ENCODE measurements around the gene ANKRD18B.
"Not testable (repeated sequence)": the region's sequence is repeated elsewhere in the genome, so short reads cannot be mapped to it uniquely, and the experiment has no call there.

ANKRD18B gene

DNA sequence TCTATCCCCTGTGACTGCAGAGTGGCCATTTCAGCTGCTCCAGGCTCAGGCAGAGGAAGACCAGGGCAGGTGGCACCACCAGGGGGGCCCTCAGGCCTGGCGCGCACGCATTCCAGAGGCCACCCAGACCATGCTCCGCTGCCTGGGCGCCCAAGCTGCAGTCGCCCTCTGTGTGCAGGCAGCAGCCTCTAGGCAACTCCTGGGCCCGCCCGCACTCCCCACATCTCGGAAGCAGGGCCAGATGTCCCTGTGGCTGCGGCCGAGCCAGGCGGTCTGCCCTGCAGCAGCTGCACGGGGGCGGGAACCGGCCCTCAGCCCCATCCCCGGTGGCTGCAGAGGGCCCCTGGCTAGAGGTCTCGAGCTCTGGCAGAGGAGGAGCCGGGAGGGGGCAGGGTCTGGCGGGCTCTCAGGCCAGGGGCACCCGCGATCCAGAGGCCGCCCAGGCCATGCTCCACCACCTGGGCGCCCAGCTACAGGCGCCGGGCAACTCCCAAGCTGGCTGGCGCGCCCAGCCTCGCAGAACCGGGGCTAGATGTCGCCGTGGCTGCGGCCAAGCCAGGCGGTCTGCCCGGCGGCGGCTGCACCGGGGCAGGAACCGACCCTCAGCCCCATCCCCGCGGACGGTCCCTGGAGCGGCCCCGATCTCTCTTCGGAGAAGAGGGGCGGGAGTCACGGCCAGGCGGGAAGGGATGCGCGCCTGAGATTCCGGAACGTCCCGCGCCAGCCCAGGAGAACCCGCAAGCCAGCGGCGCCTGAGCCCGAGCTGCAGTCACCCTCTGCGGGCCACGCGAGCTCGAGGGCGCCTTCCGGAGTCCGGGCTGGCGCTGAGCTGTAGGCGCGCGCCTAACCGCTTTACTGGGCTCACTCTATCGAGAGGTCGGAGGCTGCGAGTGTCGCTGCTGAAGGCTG, at the start of gene ANKRD18B:
TSS of gene ANKRD18B (plus strand) at position 855 of the 909 bp plus-strand sequence. CDS start 239 bp downstream, outside the sequence.
- peak; percentile 9 for DNase-seq (ENCODE audit: low read depth)

DNA sequence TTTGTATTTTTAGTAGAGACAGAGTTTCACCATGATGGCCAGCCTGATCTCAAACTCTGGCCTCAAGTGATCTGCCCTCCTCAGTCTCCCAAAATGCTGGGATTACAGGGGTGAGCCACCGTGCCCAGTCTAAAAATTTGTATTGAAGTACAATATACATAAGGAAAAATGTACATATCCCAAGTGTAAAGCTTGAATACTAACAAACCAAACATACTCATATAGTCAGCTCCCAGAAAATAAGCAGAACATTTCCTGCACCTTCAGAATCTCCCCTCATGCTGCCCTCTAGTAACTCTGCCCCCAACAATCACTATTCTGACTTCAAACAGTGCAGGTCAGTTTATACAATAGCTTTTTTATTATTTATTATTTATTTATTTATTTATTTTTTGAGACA, 48.7 kb upstream of the ANKRD18B start:
- DNase-seq (ENCODE audit: low read depth): no peak

DNA sequence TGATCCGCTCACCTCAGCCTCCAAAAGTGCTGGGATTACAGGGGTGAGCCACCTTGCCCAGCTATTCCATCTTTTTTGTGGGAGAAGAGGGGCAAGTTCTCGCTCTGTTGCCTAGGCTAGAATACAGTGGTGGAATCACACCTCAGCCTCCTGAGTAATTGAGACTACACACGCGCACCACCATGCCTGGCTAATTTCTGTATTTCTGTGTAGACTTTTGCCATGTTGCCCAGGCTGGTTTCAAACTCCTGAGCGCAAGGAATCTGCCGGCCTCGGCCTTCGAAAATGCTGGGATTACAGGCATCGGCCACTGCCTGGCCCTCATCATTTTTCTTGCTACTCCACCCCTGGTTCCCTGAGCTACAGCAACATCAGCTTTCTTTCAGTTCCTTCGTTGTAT, 47.5 kb upstream of the ANKRD18B start:
- DNase-seq (ENCODE audit: low read depth): no peak

- DNase-seq (ENCODE audit: low read depth): no peak
Observed at GRCh38 chr9:33480106-33480505, 43.9 kb upstream of the ANKRD18B start.

- no peak for DNase-seq (ENCODE audit: low read depth)
Observed at GRCh38 chr9:33480976-33481375, 43.1 kb upstream of the ANKRD18B start.

DNA sequence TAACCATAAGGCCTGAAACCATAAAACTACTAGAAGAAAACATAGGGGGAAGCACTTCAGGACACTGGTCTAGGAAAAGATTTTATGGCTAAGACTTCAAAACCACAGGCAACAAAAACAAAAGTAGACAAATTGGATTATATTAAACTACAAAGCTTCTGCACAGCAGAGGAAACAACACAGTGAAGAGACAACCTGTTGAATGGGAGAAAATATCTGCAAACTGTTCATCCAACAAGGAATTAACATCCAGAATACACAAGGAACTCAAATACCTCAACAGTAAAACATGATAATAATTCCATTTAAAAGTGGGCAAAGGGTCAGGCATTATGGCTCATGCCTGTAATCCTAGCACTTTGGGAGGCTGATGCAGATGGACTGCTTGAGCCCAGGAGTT, 38.7 kb upstream of the ANKRD18B start:
- DNase-seq (ENCODE audit: low read depth): not testable (repeated sequence)

DNA sequence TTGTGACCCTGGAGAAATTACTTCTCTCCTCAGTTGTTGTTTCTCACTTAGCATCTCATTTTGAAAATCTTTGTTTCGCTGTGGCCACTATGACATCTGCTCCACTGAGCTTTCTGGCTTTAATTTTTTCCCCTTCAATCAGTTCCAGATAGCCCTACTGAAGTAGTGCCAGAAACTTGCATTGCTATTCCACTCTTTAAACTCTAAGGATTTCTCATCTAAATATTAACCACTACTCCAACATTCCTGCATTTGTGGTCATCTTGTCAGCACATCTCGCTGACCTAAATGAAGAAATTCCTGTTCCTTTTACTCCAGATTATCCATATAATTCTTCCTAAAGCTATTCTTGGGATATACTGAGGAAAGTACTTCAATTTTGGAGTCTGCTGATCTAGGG, 35.0 kb upstream of the ANKRD18B start:
- peak; percentile 42 for DNase-seq (ENCODE audit: low read depth)

GRCh38 chr9:33493819-33494218, 30.2 kb upstream of the ANKRD18B start:
- not testable (repeated sequence) for DNase-seq (ENCODE audit: low read depth)

DNA sequence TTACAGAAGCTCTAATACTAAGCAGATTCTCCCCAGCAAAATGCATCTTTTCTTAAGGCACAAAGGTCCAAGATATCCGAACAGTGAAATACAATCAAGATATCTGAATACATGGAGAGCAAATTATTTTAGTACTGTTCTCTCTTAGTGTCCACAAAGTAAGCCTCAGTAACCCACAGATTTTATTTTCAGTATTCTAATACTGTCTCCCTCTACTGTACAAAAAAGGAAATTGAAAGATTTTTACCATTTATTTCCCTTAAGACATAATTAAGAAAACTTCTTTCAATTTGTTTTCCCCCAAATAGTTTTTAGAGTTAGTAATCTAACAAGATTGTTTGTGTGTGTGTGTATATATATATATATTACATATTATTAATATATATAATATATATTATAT, 25.7 kb upstream of the ANKRD18B start:
- DNase-seq (ENCODE audit: low read depth): no peak

- peak; percentile 91 for DNase-seq (ENCODE audit: low read depth)
Observed at GRCh38 chr9:33506626-33507370, 17.3 kb upstream of the ANKRD18B start.

DNA sequence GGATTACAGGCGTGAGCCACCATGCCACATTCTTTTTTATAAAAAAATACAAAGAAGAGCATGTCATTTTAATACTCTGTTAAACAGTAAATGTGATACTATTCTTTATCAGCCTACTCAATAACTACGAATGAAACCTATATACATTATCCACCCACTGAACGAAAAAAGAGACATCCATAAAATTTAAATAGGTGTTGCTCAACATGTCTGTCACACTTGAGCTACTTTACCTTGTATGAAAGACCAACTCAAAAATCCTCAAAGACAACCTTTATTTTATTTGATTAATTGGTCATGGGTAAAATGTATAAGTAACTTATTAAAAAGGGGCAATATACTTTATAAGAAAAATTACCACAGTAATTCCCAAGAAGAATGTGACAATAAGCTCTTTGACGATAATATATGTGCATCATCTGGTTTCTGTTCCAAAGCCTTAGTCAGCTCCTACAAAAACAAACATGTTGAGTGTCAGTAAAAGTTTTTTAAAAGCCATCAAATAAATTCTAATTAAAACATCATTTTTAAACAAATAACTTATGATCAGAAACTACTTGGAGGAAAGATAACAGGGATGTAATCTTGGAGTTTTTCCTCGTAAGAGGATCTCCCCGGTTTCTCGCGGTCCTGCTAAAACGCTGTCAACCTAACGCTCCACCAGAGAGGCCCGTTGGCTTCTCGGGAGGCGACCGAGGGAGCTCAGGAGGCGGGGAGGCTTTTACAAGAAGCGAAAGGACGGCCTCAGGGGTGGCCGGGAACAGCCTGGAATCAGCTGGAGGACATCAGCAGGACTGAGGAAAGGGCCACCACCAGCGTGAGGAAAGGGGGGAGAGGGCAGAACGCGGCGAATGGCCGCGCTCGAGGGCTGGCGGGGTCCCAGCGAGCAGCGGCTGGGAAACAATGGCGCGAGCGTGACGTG, 13.5 kb upstream of the ANKRD18B start:
- DNase-seq (ENCODE audit: low read depth): peak; percentile 33

- not testable (repeated sequence) for DNase-seq (ENCODE audit: low read depth)
Observed at GRCh38 chr9:33511184-33511517, 12.9 kb upstream of the ANKRD18B start.

DNA sequence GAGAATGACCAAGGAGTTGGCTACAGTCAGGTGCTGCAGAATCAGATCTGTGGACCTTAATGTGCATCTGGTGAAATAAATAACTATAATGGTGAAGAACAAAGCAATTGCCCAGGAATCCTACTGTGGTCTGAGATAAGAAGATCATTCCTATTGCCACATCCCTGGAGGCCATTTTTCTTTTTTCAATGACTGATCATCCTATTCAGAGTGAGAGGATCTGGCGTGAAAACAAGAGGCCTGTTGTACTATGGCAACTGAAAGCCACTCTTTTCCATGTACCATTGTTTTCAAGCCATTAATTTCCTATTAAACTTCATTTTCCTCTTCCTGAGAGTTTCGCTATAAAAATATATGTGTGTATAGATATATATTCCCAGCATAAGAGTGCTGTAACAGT, 11.5 kb upstream of the ANKRD18B start:
- not testable (repeated sequence) for DNase-seq (ENCODE audit: low read depth)

DNA sequence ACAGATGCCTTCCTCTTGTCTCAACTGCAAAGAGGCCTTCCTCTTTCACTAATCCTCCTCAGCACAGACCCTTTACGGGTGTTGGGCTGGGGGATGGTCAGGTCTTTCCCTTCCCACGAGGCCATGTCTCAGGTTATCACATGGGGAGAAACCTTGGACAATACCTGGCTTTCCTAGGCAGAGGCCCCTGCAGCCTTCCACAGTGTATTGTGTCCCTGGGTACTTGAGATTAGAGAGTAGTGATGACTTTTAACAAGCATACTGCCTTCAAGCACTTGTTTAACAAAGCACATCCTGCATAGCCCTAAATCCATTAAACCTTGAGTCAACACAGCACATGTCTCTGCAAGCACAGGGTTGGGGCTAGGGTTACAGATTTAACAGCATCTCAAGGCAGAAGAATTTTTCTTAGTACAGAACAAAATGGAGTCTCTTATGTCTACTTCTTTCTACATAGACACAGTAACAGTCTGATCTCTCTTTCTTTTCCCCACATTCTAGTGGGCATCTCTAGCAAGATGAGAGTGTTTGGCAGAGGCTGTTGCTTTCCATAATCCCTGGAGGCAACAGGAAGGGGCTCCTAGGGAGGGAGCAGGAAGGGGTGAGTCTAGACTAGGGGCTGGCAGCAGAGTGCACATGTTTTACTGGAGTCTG, 8.6 kb upstream of the ANKRD18B start:
- not testable (repeated sequence) for DNase-seq (ENCODE audit: low read depth)

- not testable (repeated sequence) for DNase-seq (ENCODE audit: low read depth)
Observed at GRCh38 chr9:33516397-33516796, 7.7 kb upstream of the ANKRD18B start.

DNA sequence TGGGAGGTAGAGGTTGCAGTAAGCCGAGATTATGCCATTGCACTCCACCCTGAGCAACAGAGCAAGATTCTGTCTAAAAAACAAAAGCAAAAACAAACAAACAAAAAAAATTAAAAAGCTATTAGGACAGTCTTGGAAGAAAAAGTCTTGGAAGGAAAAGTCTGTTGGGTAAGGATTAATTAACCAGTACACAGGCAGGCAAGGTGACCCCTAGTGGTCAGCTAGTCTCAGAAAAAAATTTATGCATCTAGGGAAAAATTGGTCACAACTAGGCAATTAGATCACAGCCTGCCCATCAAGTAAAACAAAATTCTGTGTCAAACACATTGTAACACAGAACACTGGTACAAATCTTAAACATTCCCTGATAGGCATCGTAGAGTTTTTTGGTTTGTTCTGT, 6.7 kb upstream of the ANKRD18B start:
- no peak for DNase-seq (ENCODE audit: low read depth)

GRCh38 chr9:33517934-33518577, 6.0 kb upstream of the ANKRD18B start:
- peak; percentile 22 for DNase-seq (ENCODE audit: low read depth)

DNA sequence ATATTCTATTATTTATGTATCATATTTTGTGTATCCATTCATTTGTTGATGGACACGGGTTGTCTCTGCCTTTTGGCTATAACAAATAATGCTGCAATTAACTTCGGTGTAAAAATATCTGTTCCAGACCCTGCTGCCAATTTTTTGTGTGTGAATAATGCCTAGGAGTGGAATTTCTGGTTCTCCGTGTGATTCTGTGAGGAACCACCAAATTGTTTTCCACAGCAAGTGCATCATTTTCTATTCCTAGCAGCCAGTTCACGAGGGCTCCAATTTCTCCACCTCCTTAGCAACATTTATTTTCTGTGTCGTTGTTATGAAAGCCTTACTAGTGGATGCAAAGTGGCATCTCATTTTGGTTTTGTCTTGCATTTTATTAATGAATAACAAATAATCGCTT, 2.2 kb upstream of the ANKRD18B start:
- not testable (repeated sequence) for DNase-seq (ENCODE audit: low read depth)

GRCh38 chr9:33524306-33524947, 376 bp downstream of the ANKRD18B start:
- DNase-seq (ENCODE audit: low read depth): no peak

- not testable (repeated sequence) for DNase-seq (ENCODE audit: low read depth)
Observed at GRCh38 chr9:33528069-33528468, 4.0 kb downstream of the ANKRD18B start.

Data from GM04503 (cell line).